Activated naive CD4-positive, alpha-beta T cell treated with anti-CD3 and anti-CD28 coated beads, Interleukin-2, amount 50 U/mL, for 72 hours (primary cell): ENCODE results near the gene RIN3. TPM values are rescaled to one million over a fixed set of nuclear protein-coding genes. Genes with fewer than 3 reads are reported as not detected.

ENCODE experiments used
- ATAC-seq, 2 donors: fragments of 150-1000 bp; cut with Tn5 transposase; 2 replicates each; pipeline ENCODE4 v1.10.0; 2021; ENCODE audit warnings: mild to moderate bottlenecking in 2 of 2, moderate library complexity in 2 of 2
- DNase-seq, 2 donors: peaks; one replicate each; pipeline ENCODE4 v3.0.0; 2021 to 2022; ENCODE audit warnings: low spot score in 2 of 2
- H3K27ac Mint-ChIP-seq, 2 donors: one replicate each; pipeline ENCODE4 v1.8.0; 2022; ENCODE audit warnings: mild to moderate bottlenecking in 2 of 2, mixed read lengths in 2 of 2
- H3K36me3 Mint-ChIP-seq, 2 donors: one replicate each; pipeline ENCODE4 v1.8.0; 2022; ENCODE audit warnings: mixed read lengths in 2 of 2
- H3K9me3 Mint-ChIP-seq, 2 donors: one replicate each; pipeline ENCODE4 v1.8.0; 2022; ENCODE audit warnings: mixed read lengths in 2 of 2
- total RNA-seq, 2 donors: library from RNA; stranded (reverse); gene quantifications; one replicate each; pipeline ENCODE4 v1.2.3, GENCODE V29; 2022

The RIN3 gene
- total RNA-seq, 2 donors from 2014 or later = 21.1 to 27.9 TPM

GRCh38 chr14:92601757-92602417 is 88.3 kb downstream of the RIN3 start:
- Mint-ChIP-seq H3K9me3 (no peaks in the 10 kb centered on the region), H3K36me3 (no peaks in the 10 kb centered on the region), H3K27ac (peak overlapping the region in 1 of 2 donors; percentile 57)
- DNase-seq (no peak), ATAC-seq (no peak)

- H3K27ac Mint-ChIP-seq = no peak overlapping the region
Observed at GRCh38 chr14:92603309-92604242, 90.0 kb downstream of the RIN3 start.

GRCh38 chr14:92605274-92605940 is 91.8 kb downstream of the RIN3 start:
- DNase-seq = no peak
- no peak for ATAC-seq
- no peaks in the 10 kb centered on the region for H3K9me3 Mint-ChIP-seq

More at GRCh38 chr14:92603309-92604242, 90.0 kb downstream of the RIN3 start:
- no peak for DNase-seq
- ATAC-seq = peak; percentile 66 to 78
- Mint-ChIP-seq H3K9me3 (no peaks in the 10 kb centered on the region), H3K36me3 (no peaks in the 10 kb centered on the region)

GRCh38 chr14:92607251-92607650 is 93.7 kb downstream of the RIN3 start:
- Mint-ChIP-seq H3K27ac (no peak overlapping the region), H3K9me3 (no peaks in the 10 kb centered on the region), H3K36me3 (peaks cover 0 to 6% of the 10 kb centered on the region in 2 donors)
- DNase-seq = no peak
- ATAC-seq = no peak

More at GRCh38 chr14:92605274-92605940, 91.8 kb downstream of the RIN3 start:
- Mint-ChIP-seq H3K36me3 (no peaks in the 10 kb centered on the region), H3K27ac (no peak overlapping the region)

GRCh38 chr14:92607702-92608429 is 94.3 kb downstream of the RIN3 start:
- no peak for ATAC-seq
- H3K27ac Mint-ChIP-seq = no peak overlapping the region
- H3K9me3 Mint-ChIP-seq = no peaks in the 10 kb centered on the region
- H3K36me3 Mint-ChIP-seq = peaks cover 0 to 6% of the 10 kb centered on the region in 2 donors
- DNase-seq = no peak

- ATAC-seq = no peak
Observed at GRCh38 chr14:92609955-92610354, 96.4 kb downstream of the RIN3 start.

GRCh38 chr14:92610849-92611271 is 97.3 kb downstream of the RIN3 start:
- no peak for ATAC-seq

More at GRCh38 chr14:92609955-92610354, 96.4 kb downstream of the RIN3 start:
- Mint-ChIP-seq H3K27ac (no peak overlapping the region), H3K36me3 (peaks cover 0 to 6% of the 10 kb centered on the region in 2 donors), H3K9me3 (no peaks in the 10 kb centered on the region)
- no peak for DNase-seq

GRCh38 chr14:92613008-92613658 is 99.6 kb downstream of the RIN3 start:
- Mint-ChIP-seq H3K27ac (no peak overlapping the region), H3K36me3 (peaks cover 0 to 6% of the 10 kb centered on the region in 2 donors)

More at GRCh38 chr14:92610849-92611271, 97.3 kb downstream of the RIN3 start:
- no peaks in the 10 kb centered on the region for H3K9me3 Mint-ChIP-seq
- peaks cover 0 to 6% of the 10 kb centered on the region in 2 donors for H3K36me3 Mint-ChIP-seq
- no peak for DNase-seq
- H3K27ac Mint-ChIP-seq = no peak overlapping the region

GRCh38 chr14:92613681-92614260 is 100.2 kb downstream of the RIN3 start:
- Mint-ChIP-seq H3K27ac (no peak overlapping the region), H3K36me3 (peaks cover 0 to 6% of the 10 kb centered on the region in 2 donors), H3K9me3 (no peaks in the 10 kb centered on the region)
- DNase-seq (no peak), ATAC-seq (no peak)

More at GRCh38 chr14:92613008-92613658, 99.6 kb downstream of the RIN3 start:
- DNase-seq = peak; percentile 66 to 80
- ATAC-seq = peak; percentile 50 to 69
- no peaks in the 10 kb centered on the region for H3K9me3 Mint-ChIP-seq

GRCh38 chr14:92615451-92615850 is 101.9 kb downstream of the RIN3 start:
- Mint-ChIP-seq H3K9me3 (no peaks in the 10 kb centered on the region), H3K36me3 (peaks cover 0 to 9% of the 10 kb centered on the region in 2 donors), H3K27ac (peak overlapping the region; percentile 81 to 89)
- peak; percentile 51 to 83 for ATAC-seq
- DNase-seq = peak in 1 of 2 donors; percentile 66

- DNase-seq (no peak), ATAC-seq (no peak)
- Mint-ChIP-seq H3K27ac (peak overlapping the region in 1 of 2 donors; percentile 89), H3K9me3 (peaks cover under 1 to 1% of the 10 kb centered on the region in 2 donors), H3K36me3 (peaks cover 2 to 14% of the 10 kb centered on the region in 2 donors)
Observed at GRCh38 chr14:92616178-92616577, 102.6 kb downstream of the RIN3 start.

GRCh38 chr14:92617581-92617980 is 104.0 kb downstream of the RIN3 start:
- ATAC-seq = no peak
- no peak overlapping the region for H3K27ac Mint-ChIP-seq
- DNase-seq = no peak
- H3K9me3 Mint-ChIP-seq = peaks cover 12 to 13% of the 10 kb centered on the region in 2 donors
- H3K36me3 Mint-ChIP-seq = peaks cover 15 to 22% of the 10 kb centered on the region in 2 donors

GRCh38 chr14:92619671-92620456 is 106.3 kb downstream of the RIN3 start:
- H3K9me3 Mint-ChIP-seq = peaks cover 13 to 22% of the 10 kb centered on the region in 2 donors
- ATAC-seq (no peak), DNase-seq (no peak)
- H3K36me3 Mint-ChIP-seq = peaks cover 27 to 32% of the 10 kb centered on the region in 2 donors
- no peak overlapping the region for H3K27ac Mint-ChIP-seq

GRCh38 chr14:92622311-92622710 is 108.7 kb downstream of the RIN3 start:
- ATAC-seq (no peak), DNase-seq (no peak)
- no peak overlapping the region for H3K27ac Mint-ChIP-seq
- H3K9me3 Mint-ChIP-seq = peaks cover 16 to 40% of the 10 kb centered on the region in 2 donors
- peaks cover 40 to 49% of the 10 kb centered on the region in 2 donors for H3K36me3 Mint-ChIP-seq
